Measurements from ENCODE around the gene ZNF488.

Gene ZNF488

DNA sequence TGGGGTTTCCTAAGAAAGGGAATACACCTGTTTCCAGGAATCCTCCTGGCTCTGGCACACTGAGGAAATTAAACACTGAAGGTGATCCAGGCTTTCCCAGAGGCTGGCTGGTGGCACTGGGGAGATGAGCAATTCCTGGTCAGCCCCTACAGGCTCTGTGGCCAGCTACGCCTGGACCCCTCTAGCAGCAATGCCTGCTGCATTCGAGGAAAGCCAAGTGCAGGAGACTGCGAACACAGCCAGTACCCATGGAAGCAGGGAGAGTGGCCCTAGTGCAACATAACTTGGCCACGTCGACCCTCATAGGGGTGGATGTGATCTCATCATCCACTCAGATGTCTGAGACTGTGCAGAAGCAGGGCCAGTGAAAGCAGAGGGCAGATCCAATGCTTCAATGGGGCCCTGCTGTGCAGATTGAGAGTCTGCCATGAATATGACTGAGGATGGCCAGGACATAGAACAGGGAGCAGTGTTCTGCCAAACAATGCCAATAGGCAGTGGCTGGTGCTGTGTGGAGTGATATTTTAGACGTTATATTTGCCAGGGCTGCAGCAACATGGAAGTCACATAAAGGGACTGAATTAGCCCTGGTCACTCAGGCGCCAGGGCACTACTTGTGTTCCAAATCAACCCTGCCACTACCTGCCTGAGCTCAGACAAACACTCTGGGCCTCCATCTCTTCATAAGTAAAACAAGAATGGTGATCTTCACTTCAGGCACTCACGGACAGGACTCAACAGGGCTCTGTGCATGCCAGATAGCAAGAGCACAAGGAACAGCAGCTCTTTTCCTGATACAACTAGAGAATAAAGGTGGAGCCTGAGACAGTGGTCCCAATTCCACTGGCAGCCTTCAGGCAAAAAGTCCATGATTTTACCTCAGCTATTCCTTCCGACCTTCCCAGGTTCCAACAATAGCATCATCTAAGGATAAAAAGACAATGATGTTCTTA, 2.4 kb downstream of the ZNF488 start:
- no peak for DNase-seq (ENCODE audit: low read depth)

DNA sequence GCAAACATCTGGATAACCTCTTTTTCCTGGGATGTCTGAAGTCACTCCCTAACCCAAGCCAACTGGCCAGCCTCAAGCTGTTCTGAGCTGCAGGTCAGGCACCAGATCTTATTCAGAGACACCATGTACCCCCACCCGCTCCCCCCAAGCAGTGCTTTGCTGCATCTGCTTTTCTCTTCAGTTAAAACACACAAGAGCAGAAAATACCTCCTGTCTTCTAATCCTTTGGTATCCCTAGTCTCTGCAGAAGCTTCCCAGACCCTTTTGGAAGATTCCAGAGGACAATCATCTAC, 3.0 kb downstream of the ZNF488 start:
- DNase-seq (ENCODE audit: low read depth): no peak

DNA sequence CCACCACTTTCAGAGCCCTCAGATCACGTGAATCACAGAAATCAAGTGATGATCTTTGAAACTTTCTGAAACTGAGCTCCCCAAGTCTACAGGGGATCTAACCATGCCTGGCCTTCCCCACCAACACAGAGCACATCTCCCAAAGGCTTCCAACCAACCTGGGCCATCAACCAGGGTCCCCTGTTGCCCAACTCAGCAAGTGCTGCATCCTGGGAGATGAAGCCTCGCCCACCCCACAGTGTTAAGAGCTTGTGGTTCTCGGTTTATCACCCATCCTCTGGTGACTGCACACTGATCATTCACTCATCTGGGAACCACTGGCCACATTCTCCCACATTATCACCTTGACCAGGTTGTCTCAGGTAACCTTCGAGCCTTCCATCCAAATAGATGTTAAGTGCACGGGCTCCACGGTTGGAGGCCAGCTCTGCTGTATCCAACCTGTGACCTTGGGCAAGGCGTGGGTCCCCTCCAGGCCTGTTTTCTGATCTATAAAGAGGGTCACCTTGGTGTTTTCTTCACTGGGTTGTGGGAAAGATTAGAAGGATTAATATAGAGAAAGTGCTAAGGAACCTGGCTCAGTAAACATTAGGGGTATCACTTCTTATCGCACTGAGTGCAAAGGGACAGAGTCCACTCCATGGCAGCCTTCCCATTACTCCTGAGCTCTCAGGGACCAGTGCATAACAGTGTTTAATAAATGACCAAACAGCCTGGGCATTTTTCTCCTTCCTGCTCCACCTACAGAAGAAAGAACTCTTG, 3.6 kb downstream of the ZNF488 start:
- no peak for DNase-seq (ENCODE audit: low read depth)

DNA sequence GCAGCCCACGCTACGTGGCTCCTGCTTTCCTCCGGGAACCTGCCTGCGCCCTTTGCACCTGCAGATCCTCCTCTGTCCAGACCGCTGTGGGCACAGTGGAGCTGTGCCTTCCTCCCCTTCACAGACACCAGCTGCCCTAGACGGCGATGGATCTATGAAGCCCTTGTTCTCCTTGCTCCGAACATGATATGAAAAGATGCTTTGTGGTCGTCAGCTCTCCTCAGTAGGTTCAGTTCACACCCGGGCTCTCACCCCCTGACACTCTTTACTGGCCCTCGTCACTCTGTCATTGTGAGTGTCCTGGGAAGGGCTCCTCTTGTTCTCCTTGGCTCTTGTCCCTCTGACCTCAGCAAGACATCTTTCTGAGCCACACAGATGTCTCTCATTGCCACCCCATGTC, 4.2 kb downstream of the ZNF488 start:
- DNase-seq (ENCODE audit: low read depth): no peak

DNA sequence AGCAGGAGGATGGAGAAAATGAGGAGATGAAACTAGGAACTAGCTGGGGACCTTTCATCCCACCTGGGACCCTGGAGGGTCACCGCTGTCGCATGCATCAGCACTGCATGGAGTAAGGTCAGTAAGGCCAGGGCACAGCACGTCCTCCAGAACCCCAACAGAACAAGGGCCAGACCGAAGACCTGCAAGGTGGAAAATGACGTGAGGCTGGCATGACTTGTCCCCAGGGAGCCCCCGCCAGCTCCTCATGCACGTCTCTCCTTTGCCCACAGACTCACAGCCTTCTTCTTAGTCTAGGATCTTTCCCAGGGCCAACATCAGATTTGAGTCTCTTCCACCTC, 4.7 kb downstream of the ZNF488 start:
- no peak for DNase-seq (ENCODE audit: low read depth)

DNA sequence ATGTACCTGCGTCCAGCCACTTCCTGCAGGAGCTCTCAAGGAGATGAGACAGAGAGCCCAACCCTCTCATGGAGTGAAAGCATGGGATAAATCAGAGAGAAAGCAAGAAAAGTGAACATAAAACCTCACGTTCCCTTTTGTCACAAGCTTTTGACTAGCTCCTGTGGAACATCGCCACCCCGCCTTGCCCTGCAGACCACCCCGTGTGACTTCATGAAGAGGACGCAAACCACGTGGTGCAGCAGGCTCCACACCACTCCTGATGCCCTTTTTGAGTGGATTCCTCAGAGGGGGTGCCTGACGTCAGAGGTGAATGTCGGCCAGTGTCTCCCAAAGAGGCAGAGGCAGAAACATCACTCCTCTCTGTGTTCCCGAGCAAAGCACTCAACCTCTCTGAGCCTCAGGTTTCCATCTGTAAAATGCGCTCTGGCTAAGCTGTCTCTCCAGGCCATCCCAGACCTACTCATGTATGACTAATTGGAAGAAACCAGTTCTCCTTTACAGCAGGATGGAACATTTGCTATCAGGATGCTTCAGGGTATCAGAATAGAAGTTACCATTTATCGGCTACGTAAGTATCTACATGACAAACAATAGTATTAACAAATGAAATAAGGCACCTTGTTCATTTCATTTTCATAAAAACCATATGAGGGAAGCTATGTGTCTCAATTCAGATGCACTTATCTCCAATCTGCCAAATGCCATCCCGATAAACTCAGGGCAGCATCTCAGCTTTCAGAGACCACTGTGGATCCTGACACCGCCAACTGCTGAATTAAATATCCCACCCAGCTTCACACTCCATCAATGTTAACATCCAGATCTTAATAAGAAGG, 5.3 kb downstream of the ZNF488 start:
- no peak for DNase-seq (ENCODE audit: low read depth)

DNA sequence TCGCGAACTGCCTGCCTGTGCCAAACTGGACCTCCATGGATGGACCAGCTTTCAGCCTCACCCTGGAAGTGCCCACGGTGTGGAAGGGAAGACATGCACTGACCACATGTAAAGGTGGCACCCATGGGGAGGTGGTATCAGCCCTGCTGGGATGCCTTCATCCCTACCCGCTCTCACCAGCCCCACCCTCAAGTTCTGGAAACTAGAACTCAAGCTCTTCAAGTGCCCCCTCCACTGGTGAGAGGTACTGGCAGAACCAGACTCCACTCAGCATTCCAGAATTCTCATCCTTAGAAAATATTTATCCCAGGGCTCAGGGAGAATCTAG, 5.9 kb downstream of the ZNF488 start:
- no peak for DNase-seq (ENCODE audit: low read depth)

DNA sequence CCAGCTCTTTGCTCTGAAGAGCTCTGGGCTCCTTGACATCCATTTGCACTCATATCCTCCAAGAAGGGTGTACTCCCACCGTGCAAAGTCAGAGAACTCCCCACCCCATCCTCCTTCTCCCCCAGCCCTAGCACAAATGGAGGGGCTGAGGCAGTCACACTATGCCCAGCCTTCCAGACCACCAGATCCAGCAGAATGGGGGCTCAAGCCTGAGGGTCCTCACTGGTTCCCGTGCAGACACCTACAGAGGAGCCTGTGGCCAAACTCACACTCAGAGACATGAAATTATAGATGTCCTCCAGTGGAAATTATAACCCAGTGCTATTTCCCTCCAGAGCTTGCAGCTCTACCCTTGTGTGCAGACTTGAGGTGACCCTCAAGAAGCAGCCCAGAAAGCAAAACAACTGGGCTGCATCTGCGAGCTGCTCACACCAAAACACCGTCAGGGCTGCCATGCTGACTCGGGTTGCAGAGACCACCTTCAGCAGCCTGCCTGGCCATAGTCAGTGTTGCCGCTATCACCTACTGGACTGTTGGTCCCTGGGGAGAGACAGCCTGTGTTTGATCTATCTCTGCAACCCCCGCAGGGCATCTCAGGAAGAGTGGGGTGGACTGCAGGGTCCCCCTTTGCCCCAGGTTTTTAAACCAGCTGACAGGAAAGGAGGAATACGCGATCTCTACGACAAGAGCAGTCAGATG, 7.4 kb downstream of the ZNF488 start:
- no peak for DNase-seq (ENCODE audit: low read depth)

DNA sequence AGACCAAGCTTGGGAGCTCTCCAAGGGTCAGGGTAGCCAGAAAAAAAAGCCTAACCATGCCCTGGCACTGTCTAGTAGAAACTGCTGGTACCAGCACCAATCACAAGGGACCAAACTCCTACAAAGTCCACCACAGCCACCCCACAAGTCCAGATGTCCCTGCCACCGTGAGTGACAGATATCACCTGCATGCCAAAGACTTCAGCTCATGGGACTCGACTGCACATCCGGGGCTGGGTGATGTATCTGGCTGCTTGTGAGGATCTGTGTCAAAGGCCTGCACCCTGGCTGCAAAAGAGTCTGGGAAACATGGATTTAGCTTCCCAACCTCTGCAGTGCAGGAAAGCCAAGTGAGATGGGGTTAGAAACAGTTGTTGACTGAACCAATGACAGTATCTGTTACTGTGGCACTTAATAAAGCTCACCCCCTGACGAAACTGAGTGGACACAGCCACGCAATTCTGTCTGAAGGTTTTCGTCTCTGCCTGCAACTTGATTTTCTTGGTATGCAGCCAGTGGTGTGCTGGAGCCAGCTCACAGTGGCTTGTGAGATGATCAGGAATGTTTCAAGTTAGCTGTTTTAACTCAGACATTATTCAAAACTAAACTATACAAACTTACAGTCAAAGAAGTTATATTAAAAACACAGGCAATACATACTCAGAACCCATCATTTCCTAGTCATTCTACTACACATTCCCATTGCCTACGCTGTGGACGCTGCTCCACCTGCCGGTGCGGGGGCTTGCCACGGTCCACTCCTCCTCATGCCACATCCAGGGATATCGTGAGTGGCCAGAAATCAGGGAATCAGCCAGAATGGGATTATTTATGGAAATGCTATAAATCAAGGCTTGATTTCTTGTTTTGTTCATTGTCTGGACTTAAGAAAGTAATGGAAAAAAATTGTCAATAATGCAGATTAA, 9.2 kb downstream of the ZNF488 start:
- no peak for DNase-seq (ENCODE audit: low read depth)

DNA sequence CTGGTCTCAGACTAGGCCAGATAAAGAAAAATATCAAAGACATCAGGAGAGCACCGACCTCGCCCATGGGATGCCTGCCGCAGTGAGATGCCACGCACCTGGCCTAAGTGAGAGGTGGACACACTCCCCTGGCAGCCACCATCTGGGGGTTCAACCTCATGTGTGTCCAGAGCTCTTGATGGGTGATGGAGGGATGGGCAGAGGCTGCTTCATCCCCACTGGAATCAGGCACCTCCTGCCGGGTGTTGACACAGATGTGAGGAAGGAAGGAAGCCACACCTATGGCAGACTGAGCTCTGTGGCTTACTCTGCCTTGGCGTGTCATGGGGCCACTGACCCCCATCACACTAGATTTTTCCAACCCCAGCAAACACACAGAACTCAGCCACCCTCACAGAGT, 11.4 kb downstream of the ZNF488 start:
- DNase-seq (ENCODE audit: low read depth): no peak

DNA sequence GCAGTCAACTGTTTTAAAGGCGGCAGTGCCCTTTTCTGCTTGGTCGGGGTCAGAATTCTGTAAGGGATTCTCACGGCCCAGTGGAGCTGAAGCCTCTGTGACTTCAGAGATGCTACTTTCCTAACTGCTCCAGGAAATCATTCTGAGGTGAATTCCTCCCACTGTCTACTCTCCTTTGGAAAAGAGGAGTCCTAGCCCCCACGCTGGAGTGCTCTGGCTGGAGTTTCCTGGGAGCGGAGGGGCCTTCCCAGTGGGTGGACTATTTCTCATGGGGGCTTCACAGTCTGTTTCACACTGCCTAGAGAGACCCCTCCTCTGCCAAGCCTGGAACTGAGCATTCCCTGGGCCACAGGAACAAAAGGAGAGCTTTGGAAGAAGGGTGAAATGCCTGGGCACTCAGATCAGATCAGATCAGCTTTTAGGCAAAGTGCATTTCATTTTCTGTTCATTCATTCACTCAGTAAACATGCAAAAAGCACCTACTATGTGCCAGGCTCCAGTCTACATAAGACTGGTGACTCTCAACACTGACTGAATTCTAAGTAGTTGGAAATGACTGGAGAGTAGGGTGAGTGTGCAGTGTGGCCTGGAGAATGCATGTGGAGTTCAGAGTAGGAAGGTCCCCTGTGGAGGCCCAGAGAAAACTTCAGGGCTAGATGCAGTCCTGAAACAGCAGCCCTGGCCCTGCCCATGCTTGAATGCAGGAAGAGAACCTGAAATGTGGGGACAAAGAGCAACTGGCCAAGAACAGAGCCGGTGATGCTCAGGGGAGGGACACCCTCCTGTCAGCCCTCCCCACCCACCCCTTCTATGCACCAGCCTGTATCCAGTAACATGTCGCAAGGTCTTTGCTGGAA, 12.2 kb downstream of the ZNF488 start:
- DNase-seq (ENCODE audit: low read depth): no peak

DNA sequence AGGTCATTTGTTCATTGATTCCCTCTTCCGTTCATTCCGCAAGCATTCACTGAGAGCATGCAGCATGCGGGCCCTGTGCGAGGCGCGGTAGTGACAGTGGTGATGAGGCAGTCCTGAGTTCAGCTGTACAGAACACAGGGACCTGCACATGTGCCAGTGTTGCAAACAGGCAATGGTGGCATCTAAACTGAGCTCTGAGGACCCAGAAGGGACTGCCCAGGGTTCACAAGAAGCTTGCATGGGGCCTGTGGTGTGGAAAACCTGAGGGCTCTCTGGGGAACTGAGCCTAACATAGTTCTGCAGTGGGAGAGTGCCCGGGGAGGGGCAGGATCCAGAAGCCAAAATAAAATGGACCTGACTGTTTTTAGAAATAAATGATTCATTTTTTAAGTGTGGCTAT, 13.2 kb downstream of the ZNF488 start:
- DNase-seq (ENCODE audit: low read depth): no peak

DNA sequence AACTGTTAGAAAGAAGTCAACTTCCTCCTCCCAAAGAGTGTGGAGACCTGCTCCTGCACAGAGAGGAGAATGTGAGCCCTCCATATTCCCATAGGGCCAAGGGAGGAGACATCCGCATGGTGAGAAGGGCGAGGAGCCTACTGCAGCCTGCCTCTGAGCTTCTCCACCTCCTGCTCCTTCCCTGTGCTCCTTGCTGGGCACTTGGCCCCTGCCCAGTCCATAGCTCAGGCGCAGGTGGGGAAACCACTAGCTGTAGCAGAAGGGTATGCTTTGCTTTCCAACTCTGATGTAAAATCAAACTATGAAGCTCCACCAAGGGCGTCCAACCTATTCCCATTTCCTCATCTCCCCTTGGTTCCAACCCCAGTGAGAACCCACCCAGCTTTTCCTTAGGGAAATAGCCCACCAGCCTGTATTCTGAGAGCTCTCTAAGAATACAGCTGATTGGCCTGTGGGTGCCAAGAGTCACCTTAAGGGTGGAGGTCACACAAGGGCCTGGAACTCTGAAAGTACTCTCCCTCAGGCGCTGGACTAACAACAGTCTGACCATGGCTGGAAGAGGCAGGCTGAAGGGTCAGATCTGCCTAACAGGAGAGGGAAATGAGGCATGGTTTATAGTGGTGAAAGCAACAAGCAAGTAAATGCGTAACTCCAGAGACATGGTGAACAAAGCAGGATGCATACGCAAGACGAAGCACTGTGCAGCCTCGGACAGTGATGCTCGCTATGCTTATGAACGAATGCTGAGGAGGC, 13.9 kb downstream of the ZNF488 start:
- no peak for DNase-seq (ENCODE audit: low read depth)

DNA sequence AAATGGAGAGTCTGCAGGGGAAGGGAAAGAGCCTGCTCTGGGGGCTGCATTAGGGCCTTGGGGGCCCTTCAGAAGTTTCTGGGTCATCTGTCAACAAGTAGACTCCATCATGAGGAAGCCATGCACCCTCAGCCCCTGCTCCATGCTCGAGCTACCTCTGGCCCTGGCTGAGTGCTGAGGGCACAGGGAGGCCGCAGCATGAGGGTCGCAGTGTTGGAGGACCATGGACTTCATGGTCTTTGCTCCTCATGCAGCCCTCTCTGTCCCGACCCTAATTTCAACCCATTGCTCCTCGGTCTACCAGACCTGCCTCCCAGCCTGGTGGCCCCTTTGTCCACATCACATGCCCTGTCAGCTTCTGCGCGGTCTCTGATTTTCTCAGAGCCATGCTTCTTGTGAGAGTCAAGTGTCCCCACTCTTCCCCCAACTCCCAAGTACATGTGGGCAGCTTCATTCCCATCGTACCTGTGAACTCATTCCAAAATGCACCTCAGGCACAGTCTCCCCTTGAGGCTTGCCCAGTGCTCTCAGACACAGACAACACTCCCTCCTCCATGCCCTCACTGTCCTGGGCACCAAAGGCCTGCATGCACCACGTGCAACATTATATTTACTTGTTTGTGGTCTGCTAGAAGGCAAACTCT, 14.7 kb downstream of the ZNF488 start:
- no peak for DNase-seq (ENCODE audit: low read depth)

DNA sequence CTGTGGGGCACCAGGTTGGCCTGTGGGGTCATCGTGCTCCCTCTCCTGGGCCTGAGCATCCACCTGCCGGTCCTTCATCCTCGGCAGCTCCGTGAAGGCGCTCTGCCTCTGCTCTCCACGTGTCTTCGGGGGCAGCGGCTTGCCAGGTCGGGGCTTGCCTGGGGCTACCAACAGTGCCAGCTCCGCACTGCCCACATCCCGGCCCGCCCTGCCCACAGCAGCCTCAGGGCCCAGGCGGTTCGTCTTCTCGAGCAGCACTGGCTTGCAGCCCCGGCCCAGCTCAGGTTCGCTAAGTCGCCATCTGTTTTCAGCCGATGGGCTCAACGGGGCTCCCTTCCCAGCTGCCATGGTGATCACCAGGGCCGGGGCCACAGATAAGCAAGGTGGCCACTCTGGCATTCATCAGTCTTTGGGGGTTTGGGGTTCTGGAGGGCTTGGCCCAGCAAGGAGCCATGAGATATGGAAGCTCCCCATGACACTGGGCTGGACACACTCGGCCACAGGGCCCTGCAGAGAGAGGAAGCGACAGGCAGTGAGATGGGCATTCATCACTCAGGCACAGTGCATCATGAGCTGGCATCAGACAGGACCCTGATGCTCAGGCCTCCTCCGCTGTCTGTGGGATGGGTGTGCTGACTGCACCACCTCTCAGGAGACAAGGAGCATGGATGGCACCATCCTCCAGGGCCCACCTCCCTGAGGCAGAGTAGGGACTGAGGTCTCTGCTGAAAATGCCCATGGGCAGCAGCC, 15.5 kb downstream of the ZNF488 start:
- DNase-seq (ENCODE audit: low read depth): no peak

DNA sequence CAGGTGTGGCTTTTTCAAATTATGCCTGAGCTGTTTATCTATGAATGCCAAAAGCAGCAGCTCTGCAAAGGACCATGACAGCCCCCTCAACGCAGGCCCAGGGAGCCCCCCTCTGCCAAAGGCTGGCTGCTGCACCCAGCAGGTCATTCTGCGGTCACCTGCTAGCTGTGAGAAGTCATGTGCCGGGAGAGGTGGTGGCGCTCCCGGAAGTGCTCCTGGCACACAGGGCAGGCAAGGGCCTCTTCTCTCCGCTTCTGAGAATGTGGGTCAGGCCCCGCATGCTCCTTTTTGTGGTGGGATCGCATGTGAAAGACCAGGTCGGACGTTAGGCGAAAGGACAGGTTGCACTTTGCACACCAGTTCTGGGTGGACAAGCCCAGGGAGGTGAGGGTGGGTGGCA, 16.4 kb downstream of the ZNF488 start:
- no peak for DNase-seq (ENCODE audit: low read depth)

DNA sequence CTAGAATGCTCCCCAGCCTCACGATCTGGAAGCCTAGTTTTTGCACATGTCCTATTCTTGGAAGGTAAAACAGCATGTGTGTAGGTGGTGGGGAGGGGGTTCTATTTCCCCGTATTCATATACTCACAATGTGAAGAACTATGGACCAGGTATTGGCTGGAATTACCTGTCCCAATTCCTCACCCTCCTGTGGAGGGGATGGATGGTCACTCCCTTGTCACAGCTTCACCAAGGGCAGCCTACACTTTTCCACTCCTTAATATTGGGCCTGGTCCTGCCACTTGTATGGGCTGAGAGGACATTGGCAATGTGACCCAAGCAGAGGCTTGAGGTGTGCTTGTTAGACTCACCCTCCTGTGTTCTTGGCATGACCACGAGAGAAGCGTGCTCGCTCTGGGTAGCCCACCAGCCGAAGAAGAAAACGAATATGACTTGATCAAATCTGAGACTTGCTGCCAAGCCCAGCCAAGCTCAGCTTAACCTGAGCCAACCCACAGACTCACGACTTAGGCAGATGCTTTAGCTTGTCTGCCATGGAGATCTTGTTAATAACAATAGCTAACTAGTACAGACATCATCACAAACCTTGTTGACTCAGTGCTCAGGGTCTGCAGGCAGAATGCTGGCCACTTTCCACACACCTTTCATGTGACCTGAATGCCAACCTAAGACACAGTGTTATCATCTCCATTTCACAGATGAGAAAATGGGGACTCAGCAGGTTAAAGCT, 17.2 kb downstream of the ZNF488 start:
- DNase-seq (ENCODE audit: low read depth): no peak

Data from T-helper 22 cell (primary cell).